Posterior vena cava (tissue), 2 donors: ENCODE measurements around the gene PRR7. TPM values are rescaled to one million over a fixed set of nuclear protein-coding genes. Genes with fewer than 3 reads are reported as not detected.

Source experiments
- DNase-seq: peaks from one replicate; pipeline ENCODE4 v3.0.0-alpha.2; 2020; ENCODE audit warnings: low spot score
- intact Hi-C, 2 donors: fragments of 100-400 bp; cut with DNase I; formaldehyde crosslinking; loops; one replicate each; pipeline versions ENCODE4 v1.14.1 to v1.14.2; 2022 to 2023
- total RNA-seq, 2 donors: library from RNA; stranded (reverse); fragmentation: NEBNext Ultra II Directional; extraction: Animal tissue kit (Norgen Biotek cat#: 25700); gene quantifications; one replicate each; pipeline ENCODE4 v1.2.1, GENCODE V29; 2021
- donor health status: DM: yes; HTN: yes; CAD: no.
- donor health status: DM: yes; HTN: yes; CAD: no.

The PRR7 gene
- total RNA-seq, 2 donors from 2014 or later, result 0.79 to 2.0 TPM

DNA sequence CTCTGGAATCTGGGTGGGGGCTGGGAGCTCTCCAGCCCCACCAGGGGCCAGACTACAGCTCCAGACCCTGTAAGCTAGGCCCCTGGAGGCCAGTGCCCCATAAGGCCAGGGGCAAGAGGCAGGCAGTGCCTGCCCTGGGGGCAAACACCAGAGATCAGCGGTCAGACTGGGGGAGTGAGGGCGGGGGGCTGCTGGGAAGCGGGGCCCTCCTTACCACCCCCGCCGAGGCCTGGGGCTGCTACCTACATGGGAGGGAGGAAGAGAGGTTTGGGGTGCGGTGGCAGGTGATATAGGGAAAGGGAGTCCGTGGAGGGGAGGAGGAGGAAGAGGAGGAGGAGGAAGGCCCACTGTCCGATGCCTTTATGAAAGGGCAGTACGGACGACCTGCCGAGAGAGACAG, 12.7 kb downstream of the PRR7 start:
- intact Hi-C loops, result no loop called here
- DNase-seq, result no peak

DNA sequence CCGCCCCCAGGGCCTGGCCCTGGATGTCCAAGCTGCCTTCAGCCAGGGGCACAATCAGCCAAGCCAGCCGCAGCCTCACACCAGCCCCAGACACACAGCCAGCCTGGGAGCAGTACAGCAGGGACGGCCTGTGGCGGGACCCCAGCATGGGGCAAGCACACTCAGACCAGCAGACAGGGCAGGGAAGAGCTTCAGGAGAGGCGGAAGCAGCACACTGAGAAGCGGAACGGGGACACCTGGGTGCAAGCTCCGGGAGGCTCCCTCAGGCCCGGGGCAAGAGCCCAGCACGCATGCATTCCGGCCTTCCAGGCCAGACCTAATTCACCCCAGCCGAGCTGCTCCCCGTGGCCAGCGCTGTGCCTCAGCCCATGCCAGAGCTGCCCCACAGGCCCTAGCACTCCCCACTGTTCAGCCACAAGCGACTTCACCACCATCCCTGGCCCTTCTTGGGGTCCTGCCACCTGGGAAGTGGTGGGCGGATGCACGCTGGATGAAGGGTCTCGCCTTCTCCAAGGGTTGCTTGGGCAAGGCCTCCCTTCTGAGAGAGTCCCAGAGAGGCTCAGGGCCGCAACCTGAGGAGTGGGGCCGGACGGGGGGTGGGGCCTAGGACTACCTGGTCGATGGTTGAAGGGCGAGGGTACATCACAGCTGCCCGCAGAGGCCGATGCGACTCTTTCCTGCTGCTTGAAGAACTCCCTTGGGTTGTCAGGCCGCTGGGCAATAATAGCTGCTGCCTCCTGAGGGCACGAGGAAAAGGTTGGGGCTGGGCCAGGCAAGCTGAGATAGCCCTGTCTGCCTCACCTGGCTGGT, 13.4 kb downstream of the PRR7 start:
- intact Hi-C loops, result no loop called here
- DNase-seq, result no peak

DNA sequence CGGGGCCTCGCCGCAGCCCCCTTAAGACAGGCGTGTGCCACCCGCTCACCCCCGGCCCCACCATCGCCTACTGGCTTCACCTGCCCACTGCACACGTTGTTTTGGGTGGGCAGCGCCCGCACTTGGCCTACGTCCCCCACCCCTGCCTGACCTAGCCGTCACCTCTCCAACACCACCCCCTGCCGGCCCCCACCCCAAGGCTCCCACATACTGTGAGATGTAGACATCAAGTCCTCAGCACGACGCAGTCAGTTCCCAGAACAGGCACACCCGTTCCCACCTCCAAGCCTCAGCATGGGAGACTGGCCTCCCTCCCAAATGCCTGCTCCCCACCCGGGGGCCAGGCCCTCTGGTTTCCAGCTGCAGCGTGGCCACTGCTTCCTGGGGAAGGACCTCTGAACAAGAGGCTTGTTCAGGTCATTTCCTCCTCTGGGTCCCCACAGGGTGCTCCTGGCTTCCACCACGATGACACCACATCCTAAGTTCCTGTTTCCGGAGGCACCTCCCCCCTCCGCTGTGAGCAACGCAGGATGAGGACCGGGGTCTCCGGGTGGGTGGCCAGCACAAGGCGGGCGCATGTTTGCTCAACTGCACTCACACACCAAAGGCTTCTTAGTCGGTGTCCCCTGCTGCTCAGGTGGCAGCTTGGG, 15.5 kb downstream of the PRR7 start:
- intact Hi-C loops, result no loop called here
- no peak for DNase-seq

DNA sequence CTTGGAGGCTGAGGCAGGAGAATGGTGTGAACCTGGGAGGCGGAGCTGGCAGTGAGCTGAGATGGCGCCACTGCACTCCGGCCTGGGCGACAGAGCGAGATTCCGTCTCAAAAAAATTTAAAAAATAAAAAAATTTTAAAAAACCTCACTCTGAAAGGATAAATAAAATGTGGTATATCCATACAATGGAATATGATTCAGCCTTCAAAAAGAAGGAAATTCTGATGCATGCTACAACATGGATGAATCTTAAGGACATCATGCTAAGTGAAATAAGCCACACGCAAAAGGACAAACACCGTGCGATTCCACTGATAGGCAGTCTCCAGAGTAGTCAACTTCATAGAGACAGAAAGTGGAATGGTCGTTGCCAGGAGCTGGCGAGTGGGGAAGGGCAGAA, 18.4 kb downstream of the PRR7 start:
- intact Hi-C loops, result no loop called here

DNA sequence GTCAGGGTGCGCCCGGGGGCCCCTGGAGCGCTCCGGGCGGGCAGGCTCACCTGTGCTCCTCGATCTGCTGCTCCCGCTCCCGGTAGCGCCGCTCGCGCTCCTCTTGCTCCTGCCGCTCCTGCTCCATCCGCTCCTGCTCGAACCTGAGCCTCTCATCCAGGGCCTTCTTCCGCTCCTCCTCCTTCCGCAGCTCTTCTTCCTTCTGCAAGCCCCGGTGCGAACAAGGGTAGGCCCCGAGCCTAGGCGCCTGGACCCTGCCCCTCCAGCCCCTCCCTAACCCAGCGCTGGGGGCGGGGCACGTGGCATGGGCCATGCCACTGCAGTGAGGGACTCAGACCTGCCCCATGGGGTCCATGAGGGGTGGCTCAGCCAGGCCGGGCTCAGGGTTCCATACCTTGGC, 20.2 kb downstream of the PRR7 start:
- DNase-seq, result no peak
- intact Hi-C loops, result no loop called here

More for the DNA sequence above, 18.4 kb downstream of the PRR7 start:
- DNase-seq, result no peak

DNA sequence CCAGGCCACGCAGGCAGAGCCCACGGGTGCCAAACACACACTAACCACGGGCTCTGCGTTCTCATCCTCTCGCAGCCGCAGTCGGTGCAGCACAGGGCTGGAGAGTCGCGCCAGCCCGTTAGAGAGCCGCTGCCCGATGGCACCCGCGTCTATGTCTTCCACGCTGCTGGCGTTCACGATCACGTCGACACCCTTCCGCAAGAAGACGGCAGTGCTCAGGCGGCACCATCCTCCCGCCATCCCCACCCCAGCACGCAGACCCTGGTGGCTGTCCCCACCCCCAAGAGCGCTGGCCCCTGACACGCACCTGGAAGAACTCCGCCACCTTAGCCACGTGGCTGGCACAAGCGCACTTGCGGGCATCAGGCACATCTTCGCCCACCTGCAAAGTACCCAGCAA, 20.8 kb downstream of the PRR7 start:
- DNase-seq, result no peak
- intact Hi-C loops, result no loop called here

DNA sequence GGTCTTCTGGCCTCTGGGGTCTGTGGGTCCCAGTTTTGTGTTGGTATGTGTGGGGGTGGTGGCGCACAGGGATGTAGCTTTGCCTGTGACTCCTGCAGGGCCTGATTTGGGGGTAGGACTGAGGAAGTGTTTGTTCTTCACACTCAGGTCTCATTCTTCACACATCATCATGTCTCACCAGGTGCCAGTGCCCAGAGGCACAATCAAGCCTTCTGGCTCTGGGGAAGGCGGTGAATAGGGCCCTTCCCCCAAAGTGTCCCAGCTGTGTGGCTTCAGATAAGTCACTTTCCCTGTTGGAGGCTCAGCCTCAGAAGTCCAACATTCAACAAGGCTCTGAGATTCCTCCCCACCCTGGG, 21.7 kb downstream of the PRR7 start:
- intact Hi-C loops, result no loop called here
- DNase-seq, result no peak

DNA sequence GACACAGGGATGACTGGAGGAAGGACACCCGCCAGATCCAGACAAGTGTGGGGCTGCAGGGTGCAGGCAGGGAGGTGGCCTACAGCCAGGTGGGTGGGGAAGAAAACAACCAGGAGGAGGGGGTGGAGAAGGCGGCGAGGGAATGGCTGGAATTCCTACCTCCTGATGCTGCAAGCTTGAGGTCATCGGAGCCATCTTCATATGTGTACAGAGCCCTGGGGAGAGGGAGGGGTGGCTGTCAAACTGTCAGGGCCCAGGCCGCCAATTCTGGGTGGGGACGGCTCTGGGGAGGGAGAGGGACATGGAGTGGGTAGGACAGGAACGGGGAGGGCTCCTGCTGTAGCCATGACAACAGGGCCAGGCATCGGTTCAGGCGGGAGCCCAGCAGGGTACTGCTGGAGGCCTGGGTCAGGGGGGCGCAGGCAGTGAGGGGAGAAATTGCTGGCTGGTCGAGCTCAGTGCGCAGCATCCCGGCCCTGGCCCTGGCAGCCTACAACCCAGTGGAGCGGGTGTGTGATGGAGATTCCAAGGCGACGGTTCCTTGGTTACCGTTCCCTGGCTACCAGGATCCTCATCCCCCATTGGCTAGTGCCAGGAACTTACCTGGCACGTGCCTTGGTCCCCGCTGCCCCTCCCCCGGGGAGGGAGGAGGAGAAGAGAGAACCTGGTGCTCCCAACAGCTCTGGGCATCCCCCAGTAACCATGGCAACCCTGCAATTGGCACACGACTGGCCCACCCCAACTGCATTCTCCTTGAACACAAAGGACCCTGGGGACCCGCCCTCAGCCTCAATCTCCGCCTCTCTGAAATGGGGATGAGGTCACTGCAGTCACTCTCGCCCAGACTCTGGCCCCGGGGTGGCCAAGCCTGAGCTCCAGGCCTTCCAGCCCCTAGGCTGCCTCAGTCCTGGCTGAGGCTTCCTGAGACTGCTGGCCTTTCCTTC, 22.3 kb downstream of the PRR7 start:
- no peak for DNase-seq

DNA sequence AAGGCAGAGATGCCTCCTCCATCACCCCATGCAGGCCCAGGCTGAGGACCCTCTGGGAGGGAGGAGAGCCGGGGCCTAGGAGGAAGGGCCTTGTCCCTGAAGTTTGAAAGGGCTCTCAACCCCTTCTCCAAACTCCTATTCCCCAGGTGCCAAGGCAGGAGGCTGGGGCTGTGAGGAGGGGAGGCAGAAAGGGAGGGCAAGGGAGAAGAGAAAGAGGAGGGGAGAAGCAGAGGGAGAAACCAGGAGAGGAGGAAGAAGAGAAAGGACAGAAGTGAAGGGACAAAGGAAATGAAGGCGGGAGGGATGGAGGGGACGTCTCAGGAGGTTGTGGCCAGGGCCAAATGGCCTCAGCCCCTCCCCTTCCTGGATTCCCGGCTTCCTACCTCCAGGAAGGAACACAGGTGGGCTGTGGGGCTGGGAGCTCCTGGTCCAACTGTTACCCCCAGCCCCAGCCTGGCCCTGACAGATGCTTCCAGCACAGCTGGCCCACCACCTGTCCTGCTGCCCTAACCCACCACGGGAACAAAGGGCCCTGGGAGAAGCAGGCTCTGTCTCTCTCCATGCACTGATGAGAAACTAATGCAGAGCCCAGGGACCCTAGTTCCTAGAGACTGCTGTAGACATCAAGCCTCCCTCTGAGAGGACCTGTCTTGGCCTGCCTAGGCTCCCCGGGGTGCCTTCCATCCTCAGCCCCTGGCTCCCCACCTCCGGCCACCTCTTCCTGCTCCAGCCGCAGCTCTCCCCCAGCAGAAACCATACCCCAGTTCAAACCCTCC, 23.3 kb downstream of the PRR7 start:
- intact Hi-C loops, result no loop called here
- no peak for DNase-seq

More for the DNA sequence above, 22.3 kb downstream of the PRR7 start:
- intact Hi-C loops, result no loop called here

DNA sequence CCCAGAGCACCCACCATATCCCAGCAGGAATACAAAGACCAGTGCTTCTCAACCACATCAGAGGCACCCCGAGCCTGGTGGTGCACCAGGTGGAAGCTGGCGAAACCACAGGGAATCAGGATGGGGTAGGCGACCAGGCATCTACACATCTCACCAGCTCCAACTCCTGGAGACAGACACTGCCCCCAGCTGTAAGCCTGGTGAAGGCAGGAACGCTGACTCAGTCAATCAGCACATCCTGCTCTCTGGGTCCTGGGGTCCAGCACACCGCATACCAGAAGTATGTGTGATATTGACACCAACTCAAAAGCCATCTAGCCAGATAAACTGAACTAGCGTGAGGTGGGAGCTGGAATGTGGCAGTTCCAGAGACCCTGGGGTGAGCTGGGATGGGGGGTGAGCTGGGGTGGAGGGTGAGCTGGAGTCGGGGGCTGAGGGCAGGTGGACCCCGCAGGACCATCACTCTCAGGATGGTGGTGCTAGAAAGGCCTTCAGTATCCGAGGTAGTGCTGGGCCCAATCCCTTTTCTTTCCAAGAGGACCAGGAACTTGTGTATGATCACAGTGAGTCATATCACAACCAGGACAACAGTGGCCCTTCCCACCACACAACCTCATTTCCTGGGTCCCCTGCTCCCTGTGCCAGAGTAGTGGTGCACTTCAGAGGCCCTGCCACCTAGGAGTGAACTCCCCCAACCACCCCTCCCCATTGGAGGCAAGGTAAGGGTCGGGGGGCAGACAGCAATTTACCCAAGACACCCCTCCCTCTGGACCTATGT, 24.3 kb downstream of the PRR7 start:
- intact Hi-C loops, result no loop called here
- no peak for DNase-seq

DNA sequence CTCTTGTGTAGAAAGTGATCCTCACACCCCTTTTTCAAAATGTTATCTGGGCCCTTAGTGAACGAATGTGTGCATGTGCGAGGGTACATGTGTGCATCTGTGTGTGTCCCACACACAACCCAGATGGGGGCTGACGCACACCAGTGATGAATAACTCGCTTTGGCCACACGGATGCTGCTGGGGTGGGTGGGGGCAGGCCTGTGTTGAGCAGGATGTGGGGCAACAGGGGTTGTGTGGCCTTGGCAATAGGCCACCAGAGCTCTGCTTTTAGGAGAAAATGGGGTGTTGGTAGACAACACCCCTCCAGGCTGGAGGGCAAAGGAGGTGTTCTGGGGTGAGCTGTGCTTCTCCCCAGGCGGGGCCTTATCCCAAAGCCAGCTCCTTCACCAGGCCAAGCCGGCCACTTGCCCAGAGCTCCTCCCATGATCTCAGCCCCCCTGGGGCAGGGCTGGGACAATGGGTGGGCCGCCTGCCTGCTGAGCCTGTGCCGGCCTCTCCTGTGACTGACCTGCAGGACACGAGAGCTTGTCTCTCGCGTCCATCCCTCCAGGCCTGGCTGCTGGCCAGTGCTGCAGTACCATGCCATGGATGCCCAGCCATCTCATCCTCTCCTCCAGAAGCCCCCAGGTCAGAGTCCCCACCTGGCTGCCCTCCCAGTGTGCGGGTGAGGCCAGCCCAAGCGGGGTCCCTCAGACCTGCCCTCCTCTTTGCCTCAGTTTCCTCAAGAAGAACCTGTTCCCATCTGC, 25.2 kb downstream of the PRR7 start:
- DNase-seq, result no peak
- intact Hi-C loops, result loop anchor here in 1 of 2 donors (2.0 kb wide), 1 partner anchor 15 kb away; no protein-coding TSS in a partner anchor

DNA sequence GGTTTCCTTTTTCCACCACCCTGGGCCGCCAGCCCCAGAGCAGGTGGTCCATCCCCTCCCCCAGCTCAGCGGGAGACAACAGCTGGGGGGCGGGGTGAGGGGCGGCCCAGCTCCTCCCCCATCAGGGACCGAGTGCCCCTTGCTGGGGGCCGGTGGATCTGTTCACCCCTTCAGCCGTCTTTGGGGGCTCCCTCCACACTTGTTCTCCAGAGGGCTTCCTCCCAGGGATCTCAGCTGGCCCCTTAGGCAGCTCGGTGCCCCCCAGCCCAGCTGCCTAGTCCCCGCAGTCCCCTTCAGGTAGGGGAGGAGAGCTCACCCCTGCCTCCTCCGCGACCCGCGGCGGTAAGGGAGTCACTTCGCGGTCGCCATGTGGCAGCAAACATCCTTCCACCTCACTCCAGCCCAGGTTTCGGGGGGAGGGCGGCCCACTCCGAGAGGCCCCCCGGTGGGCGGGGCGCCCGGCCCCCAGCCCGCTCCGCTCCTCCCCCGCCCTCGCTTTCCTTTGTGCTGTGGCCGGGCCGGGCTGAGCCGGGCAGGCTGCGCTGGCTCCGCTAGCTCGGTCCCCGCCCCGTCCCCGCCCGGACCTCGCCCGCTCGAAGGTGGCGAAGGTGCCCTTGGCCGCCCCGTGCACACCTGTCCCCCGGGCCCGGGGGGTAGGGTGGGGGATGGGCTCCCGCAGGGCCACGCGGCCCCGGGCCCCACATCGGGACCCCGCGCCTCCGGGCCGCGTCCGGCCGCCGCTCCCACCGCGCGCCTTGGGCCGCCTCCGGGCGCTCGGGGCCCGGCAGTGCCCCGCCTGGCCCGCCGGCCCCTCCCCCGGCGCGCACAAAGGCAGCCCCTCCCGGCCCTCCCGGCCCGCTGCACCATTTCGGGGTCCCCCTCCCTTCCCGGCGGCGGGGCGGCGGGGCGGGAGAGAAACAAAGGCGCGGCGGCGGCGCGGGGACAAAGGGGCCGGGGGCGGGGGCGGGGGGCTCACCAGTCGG, 26.1 kb downstream of the PRR7 start:
- DNase-seq, result no peak
- intact Hi-C loops, result loop anchor here in 1 of 2 donors (2.0 kb wide), 1 partner anchor 16 kb away; no protein-coding TSS in a partner anchor

DNA sequence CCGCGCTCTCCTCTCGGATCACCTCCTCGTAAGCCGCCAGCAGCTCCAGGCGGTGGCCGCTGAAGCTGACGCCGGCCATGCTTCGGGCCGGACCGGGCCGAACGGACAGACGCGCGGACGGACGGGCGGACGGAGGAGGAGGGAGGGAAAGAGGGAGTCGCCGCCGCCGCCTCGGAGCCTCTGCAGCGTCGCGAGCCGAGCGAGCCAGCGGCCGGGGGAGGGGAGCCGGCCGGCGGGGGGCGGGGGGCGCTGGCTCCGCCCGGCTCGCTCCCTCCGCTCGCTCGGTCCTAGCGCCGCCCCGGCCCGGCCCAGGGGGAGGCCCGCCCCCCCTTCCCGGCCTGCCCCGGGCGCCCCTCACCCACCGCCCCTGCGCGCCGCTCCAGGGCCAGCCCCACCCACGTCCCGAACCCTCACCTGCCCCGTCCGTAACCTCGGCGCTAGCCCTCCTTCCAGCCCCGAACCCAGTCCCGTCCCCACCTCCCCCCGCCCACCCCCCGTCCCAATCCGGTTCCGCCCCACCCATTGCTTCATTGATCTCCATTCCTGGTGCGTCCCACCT, 26.9 kb downstream of the PRR7 start, which contains the start of gene DBN1:
Gene DBN1 (minus strand): TSS at position 192 of the 559 bp plus-strand sequence. CDS start 113 bp downstream, at position 79.
- no peak for DNase-seq
- intact Hi-C loops, result loop anchor here in 1 of 2 donors (2.0 kb wide), 1 partner anchor 17 kb away; no protein-coding TSS in a partner anchor

DNA sequence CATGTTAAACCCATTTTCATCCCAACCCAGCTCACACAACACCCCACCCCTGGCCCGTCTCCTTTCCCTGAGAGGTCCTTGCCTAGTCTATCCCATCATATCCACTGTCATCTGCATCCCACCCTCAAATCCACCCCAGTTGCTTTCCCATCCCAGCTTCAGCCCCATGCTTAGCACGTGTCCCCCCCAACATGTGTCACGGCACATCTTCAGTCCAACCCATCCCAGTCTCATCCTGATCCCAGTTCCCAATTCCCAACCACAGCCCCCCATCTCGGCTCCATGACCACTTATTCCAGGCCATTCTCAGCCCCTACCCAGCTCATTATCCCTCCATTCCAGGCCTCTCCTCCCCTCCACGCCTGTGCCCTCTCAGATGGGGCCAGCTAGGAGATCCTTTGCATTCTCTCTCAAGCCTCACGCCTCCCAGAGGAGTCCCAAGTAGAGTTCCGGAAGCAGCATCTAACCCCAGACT, 27.4 kb downstream of the PRR7 start:
- no peak for DNase-seq
- intact Hi-C loops, result no loop called here

DNA sequence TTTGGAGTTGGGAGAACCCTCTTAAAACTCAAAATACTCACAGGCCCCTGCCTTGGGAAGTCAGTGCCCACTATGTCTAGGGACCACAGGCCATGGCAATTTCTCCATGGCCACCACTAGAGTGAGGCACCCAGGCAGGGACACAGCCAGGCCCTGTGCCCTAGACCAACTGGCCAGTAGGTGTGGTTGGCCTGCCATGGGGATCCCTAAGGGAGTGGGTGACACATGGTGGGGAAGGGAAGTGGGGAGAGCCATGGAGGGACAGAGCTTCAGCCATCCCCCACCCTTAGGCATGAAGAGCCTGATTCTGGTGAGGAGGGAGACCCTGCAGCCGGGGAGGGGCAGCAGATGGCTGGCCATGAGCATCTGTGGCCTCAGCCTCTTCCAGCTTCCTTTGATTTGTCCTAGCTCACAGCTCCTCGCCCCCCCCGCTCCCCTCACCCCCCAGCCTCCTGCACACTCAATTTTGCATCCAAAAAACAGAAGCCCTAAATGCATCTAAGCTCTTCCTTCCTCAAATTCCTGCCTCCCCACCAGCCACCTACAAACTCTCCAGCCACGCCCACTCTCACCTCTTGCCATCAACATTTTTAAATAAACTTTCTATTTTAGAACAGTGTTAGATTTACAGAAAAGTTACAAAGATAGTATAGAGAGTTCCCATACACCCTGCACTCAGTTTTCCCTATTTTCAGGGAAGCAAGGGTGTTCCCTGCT, 28.4 kb downstream of the PRR7 start:
- DNase-seq, result no peak
- intact Hi-C loops, result no loop called here
